Kidney glomerular epithelial cell (primary cell): Measurements from ENCODE around the gene PTS.
A peak's percentile ranks its signal among the peaks of the same experiment; 100 is the strongest.
"Not testable (repeated sequence)": the region's sequence is repeated elsewhere in the genome, so short reads cannot be mapped to it uniquely, and the experiment has no call there.

ENCODE experiments used
- DNase-seq: peaks from one replicate; lab custom pipeline; 2025; lab: John Stamatoyannopoulos, UW

Gene PTS

GRCh38 chr11:112226062-112226830 lies at the start of gene PTS:
Gene PTS (plus strand): TSS chr11:112226428. CDS start chr11:112226444, 16 bp downstream.
- peak; percentile 87 for DNase-seq

- no peak for DNase-seq
Observed at GRCh38 chr11:112177589-112177988, 48.6 kb upstream of the PTS start.

GRCh38 chr11:112178428-112178827 lies 47.8 kb upstream of the PTS start:
- no peak for DNase-seq

GRCh38 chr11:112178936-112179335 lies 47.3 kb upstream of the PTS start:
- no peak for DNase-seq

- no peak for DNase-seq
Observed at GRCh38 chr11:112179601-112180000, 46.6 kb upstream of the PTS start.

GRCh38 chr11:112182867-112183266 lies 43.4 kb upstream of the PTS start:
- DNase-seq, result no peak

GRCh38 chr11:112185883-112186282 lies 40.3 kb upstream of the PTS start:
- no peak for DNase-seq

GRCh38 chr11:112186304-112186703 lies 39.9 kb upstream of the PTS start:
- no peak for DNase-seq

- not testable (repeated sequence) for DNase-seq
Observed at GRCh38 chr11:112195113-112195512, 31.1 kb upstream of the PTS start.

GRCh38 chr11:112195951-112196351 lies 30.3 kb upstream of the PTS start:
- peak; percentile 66 for DNase-seq

GRCh38 chr11:112196519-112197087 lies 29.6 kb upstream of the PTS start:
- no peak for DNase-seq

- not testable (repeated sequence) for DNase-seq
Observed at GRCh38 chr11:112199101-112199500, 27.1 kb upstream of the PTS start.

- no peak for DNase-seq
Observed at GRCh38 chr11:112200252-112200651, 26.0 kb upstream of the PTS start.

- no peak for DNase-seq
Observed at GRCh38 chr11:112206071-112206470, 20.2 kb upstream of the PTS start.

- no peak for DNase-seq
Observed at GRCh38 chr11:112210890-112211289, 15.3 kb upstream of the PTS start.

- no peak for DNase-seq
Observed at GRCh38 chr11:112211536-112211935, 14.7 kb upstream of the PTS start.

- no peak for DNase-seq
Observed at GRCh38 chr11:112212290-112212689, 13.9 kb upstream of the PTS start.

GRCh38 chr11:112212710-112213109 lies 13.5 kb upstream of the PTS start:
- DNase-seq, result no peak

- no peak for DNase-seq
Observed at GRCh38 chr11:112213753-112214152, 12.5 kb upstream of the PTS start.

GRCh38 chr11:112215621-112216020 lies 10.6 kb upstream of the PTS start:
- DNase-seq, result no peak

GRCh38 chr11:112216561-112217105 lies 9.6 kb upstream of the PTS start:
- DNase-seq, result no peak

GRCh38 chr11:112219476-112220232 lies 6.6 kb upstream of the PTS start:
- peak; percentile 86 for DNase-seq
